NCI-H2196 (cell line): ENCODE data around the gene PCID2.

Experiments
- DNase-seq: peaks from one replicate; lab custom pipeline; 2025; ENCODE audit not compliant: unreplicated experiment; lab: John Stamatoyannopoulos, UW

PCID2 gene

DNA sequence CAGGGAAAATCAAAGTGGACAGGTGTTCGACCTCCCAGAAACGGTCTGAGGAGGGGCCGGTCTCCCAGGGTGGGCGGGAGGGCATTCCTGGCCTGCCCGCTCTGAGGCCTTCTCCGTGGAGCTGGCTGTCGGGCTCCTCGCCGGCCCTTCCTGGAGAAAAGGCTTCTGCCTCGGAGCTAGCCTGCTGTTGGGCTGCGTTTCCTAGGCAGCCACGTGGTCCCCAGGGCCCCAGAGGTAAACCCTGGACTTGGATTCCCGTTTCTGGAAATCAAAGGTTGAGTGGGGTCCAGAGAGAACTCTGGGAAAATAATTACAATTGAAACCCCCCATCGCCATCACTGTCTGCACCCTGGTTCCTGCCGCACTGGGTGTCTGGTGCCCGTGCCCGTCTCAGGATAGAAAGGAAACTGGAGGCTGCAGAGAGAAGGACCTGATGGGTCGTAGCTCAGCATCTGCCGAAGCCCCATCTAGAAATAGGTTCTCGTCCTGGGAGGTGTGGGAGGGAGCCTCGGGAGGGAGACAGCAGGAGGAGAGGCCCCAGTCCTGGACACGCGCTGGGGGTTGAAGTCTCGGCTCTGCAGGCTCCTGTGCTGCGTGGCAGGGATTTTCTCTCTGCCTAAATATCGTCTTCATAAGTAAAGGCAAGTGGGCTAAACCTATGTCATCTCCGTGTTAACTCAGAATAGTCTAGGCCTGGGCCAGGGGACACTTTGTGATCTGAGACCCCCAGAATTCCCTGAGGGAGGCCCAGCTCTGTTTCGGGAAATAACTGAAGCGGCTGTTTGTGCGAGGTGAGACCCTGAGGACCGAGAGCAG, 57.7 kb downstream of the PCID2 start:
- DNase-seq = no peak

DNA sequence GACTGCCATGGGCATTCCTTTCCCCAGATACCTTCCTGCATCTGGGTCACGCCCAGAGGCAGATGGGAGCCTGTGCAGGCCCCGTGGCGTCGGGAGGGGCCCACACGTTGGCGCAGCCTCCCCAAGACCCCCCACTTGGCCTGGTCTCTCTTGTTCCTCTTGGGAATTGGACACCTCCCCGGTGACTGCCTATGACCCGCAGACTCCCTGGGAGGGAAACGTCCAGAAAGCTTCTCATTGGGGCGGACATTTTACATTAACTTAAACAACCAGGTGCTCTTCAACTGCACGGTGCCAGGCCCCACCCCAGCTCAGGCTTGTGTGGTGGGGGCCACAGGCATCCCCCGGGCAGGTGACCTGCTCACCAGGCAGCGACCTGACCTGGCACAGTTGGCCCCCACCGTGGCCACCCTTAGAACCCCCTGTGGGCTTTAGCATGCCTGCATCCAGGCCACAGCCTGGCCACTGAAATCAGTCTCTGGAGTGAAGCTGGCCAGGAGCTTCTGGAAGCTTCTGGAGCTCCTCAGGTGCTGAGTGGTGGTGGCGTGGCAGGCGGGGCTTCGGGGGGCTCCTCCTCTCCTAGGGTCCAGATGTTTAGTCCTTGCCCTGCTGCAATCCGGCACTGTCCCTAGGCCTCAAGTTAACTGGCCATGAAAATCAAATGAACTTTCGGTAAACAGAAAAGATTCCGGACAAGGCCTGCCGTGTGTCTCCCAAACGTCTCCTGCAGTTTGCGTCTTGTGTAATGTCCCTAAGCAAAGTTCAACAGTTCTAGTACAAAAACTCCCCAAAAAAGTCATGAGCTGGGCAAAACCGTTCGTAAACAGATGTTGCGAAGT, 58.5 kb downstream of the PCID2 start:
- no peak for DNase-seq

GRCh38 chr13:113148940-113149503, 59.4 kb downstream of the PCID2 start:
- no peak for DNase-seq

- DNase-seq = no peak
These were observed 60.1 kb downstream of the PCID2 start for GRCh38 chr13:113148407-113148806.

GRCh38 chr13:113147206-113147605, 61.3 kb downstream of the PCID2 start:
- no peak for DNase-seq

DNA sequence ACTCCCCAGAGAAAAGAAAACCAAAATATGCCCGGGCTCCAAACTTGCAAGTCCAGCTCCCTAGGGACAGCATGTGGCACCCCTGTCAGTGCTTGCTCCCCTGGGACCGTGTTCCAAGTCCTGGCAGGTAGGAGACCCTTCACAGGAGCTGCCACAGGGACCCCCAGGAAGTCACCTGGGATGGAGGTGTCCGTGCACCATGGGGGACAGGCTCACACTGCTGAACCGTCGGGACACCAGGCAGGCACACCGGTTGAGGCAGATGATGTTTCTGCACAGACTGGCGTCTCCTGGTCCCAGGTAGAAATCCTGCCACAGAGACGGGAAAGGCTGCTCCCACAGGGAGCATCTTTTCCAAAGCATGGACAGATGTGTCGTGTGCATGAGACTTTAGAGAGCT, 61.7 kb downstream of the PCID2 start:
- no peak for DNase-seq

- DNase-seq = no peak
These were observed 62.4 kb downstream of the PCID2 start for GRCh38 chr13:113145911-113146598.

DNA sequence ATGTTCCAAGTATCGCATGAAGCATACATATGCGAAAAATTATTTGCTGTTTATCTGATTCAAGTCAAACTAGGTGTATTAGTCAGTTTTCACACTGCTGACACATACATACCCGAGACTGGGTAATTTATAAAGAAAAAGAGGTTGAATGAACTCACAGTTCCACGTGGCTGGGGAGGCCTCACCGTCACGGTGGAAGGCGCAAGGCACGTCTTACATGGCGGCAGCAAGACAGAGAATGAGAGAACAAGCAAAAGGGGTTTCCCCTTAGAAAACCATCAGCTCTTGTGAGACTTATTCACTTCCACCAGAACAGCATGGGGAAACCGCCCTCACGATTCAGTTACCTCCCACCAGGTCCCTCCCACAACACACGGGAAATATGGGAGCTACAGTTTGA, 63.0 kb downstream of the PCID2 start:
- DNase-seq = no peak

- DNase-seq = no peak
These were observed 64.2 kb downstream of the PCID2 start for GRCh38 chr13:113144255-113144629.

- DNase-seq = no peak
These were observed 64.8 kb downstream of the PCID2 start for GRCh38 chr13:113143466-113144254.

GRCh38 chr13:113142876-113143275, 65.6 kb downstream of the PCID2 start:
- no peak for DNase-seq

GRCh38 chr13:113141601-113141970, 66.9 kb downstream of the PCID2 start:
- DNase-seq = no peak

GRCh38 chr13:113140677-113141600, 67.5 kb downstream of the PCID2 start:
- no peak for DNase-seq

- DNase-seq = no peak
These were observed 68.9 kb downstream of the PCID2 start for GRCh38 chr13:113139577-113139976.

DNA sequence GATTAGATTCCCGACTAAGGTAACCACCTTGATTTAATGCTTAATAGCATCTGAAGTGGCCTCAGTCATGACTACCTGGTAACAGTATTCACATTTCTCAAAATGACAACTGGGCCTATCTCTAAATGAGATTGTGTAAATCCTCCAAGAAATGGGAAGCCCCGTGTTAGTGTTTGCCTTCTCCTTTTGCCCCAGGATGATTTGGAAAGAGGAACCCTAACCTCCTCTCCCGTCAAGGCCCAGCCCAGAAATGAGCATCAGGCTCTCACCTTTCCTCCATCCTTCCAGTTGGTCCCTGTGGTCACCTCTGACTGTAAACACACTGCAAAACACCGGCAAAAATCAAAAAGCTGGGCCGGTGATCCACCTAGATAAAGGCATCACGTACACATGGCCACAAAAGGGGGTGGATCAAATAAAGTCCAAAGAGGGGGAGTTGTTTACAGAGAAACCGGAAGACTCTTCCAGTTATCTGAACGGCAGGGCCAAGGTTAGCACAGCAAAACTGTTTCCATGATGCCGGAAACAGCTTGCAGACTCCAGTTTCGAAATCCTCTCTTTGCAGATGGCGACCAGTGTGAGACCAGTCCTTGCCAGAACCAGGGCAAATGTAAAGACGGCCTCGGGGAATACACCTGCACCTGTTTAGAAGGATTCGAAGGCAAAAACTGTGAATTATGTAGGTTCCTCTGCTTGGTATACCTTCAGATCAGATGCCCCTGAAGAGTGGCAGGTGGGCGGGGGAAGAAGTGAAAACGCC, 69.5 kb downstream of the PCID2 start:
- no peak for DNase-seq

- DNase-seq = no peak
These were observed 70.7 kb downstream of the PCID2 start for GRCh38 chr13:113137691-113138298.

DNA sequence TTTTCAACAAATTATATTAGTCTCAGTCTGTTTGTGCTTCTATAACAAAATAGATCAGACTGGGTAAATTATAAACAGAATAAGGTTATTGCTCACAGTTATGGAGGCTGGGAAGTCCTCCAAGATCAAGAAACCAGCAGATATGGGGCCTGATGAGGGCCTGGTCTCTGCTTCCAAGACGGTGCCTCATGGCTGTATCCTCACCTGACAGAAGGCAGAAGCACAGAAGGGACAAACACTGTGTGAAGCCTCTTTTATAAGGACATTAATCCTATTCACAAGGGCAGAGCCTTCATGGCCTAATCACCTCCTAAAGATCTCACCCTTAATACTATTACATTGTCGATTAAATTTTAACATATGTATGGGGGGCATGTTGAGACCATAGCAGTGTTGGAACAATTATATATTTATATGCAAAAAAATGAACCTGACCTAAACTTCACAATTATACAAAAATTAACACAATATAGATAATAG, 73.1 kb downstream of the PCID2 start:
- no peak for DNase-seq
